NCI-H2196 treated with DMSO at 0.1 percent for 48 hours (cell line): ENCODE results near the gene NCK2.

ENCODE experiments used
- DNase-seq: peaks from one replicate; lab custom pipeline; 2025; ENCODE audit not compliant: unreplicated experiment; lab: John Stamatoyannopoulos, UW

The NCK2 gene

DNA sequence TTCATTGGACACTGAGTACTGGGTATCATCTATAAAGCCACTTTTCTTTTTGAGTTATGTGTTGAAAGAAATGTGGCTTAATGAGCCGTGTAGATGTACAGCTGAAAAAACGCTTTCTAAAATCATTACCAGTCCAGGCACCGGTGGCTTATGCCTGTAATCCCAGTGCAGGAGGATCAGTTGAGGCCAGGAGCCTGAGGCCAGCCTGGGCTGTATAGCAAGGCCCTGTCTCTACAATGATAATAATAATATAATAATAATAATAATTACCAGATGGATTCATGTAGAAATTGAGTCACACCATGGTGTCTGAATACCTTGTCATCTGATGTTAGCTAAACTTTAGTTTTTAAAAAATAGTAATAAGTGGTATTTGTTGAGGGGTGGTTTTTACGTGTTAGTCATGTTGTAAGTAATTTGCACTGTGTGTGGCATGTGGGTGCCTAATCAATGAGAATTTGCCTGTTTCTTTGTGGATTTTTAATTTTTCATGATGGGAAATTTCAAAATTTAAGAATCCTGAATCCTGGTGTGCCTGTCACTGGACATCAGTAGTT is 30.1 kb downstream of the NCK2 start:
- DNase-seq: no peak

DNA sequence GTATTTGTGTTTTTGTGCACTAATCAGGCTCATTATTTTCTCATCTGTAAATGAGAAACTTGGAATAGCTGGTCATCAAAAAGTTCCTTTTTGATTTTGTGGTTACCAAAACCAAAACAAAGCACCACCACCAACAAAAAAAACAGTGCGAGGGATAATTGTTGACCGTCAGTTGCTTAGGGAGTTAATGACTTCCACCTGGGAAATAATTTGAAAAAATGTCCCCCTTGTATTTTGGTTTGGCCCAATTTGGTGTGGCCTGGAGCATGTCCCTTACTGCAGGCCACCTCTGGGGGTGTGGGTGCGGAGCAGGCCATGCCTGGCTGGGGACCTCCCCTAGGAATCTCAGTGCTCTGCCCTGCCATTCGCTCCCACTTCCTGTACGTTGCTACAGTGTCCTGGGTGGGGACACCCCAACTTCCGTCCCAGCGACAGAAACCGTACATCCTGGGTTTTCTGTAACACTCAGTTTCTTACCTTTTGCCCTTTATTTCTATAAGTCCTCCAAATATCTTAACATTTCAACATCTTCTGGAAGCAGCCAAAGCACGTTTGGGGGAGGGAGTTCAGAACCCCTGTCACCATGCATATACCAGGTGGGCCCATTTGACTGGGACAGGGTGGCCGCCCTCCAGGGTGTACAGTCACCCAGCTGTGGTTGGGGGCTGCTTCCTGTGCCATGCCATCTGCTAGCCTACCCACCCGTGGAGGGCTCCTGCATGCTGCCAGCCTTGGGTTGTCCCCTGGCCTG is 31.3 kb downstream of the NCK2 start:
- DNase-seq: no peak

DNA sequence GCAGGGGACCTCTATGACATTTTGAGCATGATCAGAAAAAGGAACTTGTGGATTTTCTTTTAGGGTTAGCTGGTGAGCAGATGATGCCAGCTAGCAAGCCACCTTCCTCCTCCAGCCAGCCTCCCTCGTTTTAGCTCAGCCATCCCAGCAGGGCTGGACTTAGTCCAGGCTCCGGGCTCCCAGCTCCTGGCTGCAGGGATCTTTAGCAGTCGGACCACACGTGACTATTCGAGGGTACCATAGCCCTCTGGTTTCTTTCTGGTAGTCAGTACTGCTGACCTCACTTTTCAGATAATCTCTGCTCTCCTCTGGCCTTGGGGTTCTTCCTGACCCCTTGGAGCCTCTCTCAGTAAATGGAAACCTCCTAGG is 31.8 kb downstream of the NCK2 start:
- DNase-seq: no peak

DNA sequence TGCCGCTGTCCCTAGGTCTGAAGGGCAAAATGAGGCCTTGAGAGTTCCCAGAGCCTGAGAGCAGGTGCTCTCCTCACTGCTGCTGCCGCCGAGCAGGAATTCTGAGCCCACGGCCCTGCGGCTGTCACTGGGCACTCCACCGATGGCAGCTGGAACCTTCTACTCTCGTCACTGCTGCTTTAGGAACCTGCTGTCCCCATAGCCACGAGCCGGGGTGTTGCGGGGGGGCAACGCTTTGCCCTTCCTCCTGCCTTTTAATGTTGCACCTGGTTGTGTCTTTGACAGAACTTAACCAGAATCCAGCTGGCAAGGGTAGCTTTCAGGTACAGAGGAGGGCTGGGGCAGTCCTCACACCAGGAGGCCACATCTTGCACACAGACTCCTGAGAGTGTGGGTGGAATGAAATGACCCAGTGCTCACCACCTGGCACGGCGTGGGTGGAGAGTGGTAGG is 32.3 kb downstream of the NCK2 start:
- no peak for DNase-seq

DNA sequence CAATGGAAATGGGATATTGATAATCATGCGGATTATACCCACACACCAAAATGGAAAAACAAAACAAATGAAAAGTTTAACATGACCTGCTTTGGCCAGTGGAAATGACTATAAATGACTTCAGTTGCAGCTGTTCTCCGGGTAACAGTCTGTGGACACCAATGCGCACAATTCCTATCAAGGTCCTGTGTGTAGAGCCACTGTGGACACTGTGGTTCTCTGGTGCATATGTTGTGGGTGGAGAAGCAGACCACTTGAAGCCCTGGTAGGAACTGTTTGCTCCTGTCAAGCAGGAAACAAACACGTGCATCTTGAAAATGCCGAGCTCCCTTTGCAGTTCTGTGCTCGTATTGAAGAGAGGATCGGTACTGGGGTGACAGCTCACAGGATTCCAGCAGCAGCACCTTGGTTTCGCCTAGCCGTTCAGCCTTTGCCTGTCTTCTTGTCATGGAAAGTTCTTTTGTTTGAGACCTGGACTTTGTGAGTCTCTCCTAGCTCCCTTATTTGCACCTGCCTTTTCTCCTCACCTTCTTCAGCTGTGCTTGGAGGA is 32.9 kb downstream of the NCK2 start:
- no peak for DNase-seq

DNA sequence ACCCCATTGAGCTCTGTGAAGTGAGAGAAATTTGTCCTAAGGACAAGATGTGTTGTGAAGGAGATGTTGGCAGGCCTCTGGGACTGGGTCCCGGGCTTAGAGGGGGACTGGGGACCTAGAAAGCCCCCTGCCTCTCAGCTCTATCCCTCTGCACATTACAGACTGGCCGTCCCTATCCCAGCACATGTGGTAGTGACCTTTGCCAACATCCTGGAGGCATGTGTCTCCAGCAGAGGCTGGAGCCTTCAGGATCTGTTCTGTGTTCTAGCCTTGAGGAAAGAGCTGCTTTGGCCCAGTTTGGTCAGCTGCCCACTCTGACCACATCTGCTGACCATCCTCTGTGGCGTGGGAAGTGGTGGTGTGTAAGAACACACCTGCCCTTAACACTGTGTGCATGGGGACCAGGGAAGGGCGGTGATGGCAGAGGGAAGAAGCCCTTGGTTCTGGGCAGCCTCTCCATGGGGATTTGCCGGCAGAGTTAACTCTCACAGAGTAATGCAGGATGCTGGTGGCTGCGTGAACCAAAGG is 33.4 kb downstream of the NCK2 start:
- DNase-seq: no peak

DNA sequence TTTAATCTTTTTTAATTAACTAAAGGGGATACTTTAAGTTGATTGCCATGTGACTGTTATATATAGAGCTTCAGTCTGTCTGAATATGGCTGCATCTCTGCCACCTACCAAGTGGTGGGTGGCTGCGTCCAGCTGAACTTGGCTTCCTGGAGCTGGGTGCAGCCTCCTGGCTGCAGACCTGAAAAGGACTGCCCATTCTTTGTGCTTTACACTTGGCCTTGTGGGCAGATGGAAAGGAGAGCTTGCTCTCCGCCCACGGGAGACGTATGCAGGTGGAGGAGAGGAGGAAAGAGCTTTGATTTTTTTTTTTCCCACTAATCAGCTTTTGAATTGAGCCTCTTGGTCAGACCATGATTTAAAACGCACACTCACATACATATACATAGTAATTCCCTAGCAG is 34.7 kb downstream of the NCK2 start:
- no peak for DNase-seq

DNA sequence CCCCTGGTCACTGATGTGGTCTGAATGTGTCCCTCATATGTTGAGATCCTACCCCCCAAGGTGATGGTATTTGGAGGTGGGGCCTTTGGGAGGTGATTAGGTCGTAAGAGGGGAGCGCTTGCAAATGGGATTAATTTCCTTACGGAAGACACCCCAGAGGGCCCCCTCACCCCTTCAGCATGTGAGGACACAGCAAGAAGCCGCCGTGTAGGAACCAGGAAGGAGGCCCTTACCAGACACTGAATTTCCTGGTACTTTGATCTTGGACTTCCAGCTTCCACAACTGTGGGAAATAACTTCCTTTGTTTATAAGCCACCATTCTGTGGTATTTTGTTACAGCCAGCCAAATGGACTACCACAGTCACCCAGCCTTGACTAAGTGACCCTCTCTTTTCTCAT is 35.9 kb downstream of the NCK2 start:
- DNase-seq: no peak

DNA sequence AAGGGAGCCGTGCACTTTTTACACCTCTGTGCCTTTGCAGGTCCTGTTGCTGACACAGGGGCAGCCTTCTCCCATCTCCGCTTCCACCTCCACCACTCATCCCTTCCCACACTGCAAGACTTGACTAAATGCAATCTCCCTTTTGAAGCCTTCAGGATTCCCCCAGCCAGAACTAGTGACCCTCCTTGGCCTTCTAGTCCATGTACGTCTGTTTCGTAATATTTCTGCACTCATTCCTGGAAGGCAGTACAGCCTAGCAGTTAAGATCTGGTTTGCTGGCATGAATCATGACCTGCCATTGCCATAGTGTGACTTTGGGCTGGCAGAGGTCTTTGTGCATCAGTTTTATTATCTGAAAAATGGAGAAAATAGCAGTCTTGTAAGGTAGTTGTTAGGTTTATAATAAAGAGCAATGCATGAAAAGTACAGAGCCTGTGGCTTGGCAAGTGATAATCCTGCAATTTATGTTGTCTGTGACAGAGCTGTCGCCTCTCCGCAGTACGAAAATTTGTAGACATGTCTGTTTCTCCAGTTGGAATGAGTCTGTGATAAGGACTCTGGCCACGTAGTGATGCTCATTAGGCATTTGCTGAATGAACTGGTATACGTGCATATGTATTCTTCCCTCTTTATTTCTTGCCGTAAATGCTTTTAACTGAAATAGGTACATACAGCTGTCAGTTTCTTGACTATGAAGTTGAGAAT is 36.7 kb downstream of the NCK2 start:
- no peak for DNase-seq

DNA sequence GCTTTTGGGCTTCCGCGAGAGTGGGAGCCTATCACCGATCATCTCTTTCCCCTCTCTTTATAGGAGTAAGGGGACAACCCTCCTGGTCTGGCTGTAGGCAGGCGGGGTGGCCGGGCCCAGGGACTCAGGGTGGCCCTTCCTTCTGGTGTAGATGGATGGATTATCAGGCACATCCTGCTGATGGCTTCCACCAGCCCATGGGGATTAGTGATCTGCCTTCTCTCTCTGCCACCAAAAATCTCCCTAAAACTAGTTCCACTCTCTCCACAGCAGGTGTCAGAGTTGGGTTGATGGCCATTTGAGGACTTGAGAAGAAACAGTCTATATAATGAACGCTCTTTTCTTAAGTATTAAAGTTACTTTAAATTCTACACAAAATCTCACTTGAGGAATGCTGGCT is 37.4 kb downstream of the NCK2 start:
- DNase-seq: no peak

DNA sequence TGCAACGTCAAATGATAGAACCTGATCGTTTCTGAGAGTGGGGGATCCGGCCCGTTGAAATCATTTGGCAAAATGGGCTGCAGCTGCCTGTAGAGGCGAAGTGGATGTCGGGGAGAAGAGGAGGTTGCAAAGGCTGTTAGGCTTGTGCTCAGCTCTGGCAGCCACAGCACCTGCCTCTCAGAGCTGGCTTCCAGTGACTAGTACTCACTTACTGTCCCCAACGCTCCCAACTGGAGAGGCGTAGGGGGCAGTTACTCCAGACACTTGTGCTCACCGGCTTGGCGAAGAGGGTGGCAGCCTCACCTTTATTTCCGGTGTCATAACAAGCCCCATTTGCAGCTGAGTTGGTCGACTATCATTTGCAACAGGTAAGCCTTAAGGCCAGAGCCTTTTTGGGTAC is 37.9 kb downstream of the NCK2 start:
- DNase-seq: no peak

DNA sequence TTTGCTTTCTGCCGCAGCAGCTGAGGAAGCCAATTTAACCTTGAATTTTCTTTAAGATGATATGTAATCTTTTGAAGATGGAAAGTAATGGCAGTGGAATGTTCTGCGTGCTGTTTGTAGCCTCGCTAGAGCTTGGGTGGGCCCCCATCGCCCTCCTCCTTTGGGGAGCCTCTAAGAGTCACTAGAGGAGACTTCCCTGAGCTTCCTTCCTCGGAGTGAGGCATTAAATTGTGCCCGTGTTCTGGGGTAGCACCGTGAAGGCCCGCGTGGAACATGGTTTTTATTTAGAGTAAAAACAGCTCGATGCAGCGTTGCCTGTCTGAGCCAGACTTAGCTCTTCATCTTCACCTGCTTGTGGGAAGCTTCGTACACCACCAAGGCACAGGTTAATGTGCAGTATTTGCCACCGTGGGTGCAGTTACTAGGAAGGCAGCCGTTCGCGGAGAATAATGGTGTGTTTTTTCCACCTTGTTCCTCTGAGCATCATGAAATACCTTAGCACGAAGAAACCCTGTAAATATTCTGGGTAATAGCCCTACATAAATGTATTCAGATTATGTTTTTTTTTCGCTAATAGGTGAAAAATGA is 38.5 kb downstream of the NCK2 start:
- DNase-seq: no peak

DNA sequence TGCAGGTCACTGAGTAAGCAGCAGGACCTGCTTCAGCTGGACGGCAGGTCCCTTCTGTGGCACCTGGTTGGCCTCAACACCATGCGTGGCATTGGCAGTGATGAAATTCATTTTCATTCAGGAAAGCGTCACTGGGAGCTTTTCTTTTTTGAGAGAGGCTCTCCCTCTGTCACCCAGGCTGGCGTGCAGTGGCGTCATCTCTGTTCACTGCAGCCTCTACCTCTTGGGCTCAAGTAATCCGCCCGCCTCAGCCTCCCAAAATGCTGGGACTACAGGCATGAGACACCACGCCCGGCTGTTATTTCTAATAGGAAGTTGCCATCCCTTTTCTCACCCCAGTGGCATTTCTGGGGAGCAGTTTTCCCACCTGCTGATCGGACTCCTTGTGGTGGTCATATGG is 39.3 kb downstream of the NCK2 start:
- no peak for DNase-seq

DNA sequence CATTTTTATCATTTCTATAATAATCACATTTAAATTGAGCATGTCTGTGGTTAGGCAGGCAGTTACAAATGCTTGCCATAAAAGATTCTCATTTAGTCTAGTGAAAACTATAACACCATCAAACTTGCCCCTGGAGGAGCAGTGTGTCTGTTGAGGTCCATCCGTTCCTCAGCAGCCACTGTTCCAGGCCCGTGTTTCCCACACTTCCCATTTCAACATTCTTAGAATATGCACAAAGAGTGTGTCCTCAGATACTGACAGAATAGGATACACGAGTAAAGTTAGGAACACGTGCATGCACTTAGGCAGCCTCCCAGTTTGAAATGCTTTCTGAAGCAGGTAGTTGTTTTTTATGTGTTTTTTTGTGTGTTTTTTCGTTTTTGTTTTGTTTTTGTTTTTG is 39.9 kb downstream of the NCK2 start:
- DNase-seq: no peak

DNA sequence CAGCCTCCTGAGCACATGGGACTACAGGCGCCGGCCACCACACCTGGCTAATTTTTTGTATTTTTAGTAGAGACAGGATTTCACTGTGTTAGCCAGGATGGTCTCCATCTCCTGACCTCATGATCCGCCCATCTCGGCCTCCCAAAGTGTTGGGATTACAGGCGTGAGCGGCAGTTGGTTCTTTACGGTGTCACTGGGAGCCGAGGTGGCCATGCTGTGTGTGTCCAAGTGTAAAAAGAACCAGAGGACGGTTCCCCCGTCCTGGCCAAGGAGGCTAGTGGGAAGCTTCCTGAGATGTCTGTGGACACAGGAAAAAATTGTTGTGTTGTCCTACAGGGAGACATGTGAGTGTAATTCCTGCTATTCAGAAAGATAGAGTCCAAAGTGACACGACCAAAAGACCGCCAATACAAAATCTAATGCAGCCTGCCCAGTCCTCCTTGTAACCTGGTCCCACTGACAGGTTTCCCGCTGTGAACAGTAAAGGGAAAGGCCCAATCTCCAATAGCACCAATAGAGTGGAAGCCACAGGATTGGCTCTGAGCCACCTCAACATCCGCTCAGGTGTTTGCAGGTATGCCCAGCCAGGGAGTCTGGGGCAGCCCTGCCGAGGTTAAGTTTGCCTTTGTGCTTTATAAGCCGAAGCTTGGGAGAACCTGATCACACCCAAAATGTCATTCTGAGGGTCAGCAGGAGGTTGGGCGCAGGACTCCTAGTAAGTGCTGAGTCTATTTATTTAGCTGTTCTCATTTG is 40.6 kb downstream of the NCK2 start:
- DNase-seq: no peak

DNA sequence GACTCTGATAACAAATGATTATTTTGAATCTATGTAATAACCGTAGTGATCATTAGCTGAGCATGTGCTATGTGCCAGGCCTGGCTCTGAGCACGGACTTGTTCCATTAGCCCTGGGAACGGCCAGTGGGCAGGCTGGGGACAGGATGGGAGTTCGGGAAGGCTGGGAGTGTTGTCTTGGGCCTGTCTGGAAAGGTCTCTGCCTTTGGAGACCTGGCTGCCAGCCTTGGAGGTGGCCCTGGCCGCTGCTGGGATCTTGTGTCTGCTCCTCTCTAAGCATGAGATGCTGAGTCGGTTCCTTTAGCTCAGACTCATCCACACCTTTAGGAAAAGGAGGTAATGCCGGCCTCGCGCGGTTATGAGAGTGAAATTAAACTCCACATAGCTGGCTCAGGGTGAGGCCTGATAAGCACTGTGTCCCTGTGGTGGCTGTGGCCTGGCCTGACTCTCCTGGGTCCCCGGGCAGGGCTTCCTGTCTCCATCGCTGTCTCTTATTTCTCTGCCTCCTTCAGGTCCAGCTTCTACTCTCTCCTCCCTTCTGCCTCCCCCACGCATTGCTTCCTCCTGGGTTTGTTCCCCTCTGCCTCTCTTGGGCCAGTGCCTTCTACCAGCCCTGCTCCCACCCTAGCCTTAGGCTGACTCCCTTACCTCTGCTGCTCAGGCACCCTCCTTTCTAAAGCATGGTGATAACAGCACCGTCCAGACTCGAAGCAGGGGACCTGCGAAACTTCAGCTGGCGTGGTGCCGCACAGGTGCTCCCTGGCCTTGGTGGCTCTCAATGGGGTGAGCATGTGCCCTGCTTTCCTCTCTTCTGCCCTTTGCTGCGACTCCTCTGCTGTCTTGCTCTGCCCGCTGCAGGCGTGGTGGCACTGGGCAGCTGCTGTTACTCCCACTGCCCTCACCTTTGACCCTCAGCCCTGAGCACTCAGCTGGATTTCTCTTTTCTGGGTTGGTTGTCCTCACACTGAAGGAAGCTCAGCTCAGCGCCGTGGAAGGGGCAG is 41.8 kb downstream of the NCK2 start:
- DNase-seq: no peak

DNA sequence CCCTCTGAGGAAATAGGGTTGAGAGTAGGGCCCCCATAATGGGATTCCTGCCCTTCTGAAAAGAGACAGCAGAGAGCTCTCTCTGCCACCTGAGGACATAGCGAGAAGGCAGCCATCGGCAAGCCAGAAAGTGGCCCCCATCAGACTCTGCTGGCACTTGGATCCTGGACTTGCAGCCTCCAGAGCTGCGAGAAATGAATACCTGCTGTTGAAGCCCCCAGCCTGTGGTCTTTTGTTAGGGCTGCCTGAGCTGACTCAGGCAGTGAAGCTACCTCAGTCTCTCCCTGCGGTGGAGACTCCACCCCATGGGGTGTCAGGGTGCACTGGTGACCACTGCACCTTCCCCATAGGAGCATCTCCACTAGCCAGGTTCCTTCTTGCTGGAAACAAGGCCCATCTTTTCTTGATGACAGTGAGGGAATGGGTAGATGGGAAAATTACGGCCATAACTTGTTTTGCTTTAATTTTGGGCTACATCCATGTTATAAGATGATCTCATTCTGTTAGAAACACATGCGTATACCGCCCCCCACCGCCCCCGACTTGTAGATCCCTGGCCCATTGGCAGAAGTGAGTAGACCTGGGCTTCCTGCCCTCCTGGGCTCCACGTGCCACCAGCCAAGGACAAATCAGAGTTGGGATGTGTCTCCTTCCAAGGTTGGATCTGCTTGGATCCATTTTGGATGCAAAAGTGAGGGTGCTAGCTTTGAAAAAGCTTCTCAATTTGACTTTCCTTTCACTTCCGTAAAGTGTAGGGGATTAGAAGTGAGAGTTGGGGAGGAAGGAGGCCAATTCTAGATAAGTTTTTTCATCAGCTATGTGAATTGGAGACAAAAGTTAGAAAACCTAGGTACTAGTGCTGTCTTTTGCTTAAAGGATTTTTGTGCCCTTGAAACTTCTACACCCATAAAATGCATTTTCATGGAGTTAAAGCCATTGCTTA is 42.9 kb downstream of the NCK2 start:
- DNase-seq: no peak

DNA sequence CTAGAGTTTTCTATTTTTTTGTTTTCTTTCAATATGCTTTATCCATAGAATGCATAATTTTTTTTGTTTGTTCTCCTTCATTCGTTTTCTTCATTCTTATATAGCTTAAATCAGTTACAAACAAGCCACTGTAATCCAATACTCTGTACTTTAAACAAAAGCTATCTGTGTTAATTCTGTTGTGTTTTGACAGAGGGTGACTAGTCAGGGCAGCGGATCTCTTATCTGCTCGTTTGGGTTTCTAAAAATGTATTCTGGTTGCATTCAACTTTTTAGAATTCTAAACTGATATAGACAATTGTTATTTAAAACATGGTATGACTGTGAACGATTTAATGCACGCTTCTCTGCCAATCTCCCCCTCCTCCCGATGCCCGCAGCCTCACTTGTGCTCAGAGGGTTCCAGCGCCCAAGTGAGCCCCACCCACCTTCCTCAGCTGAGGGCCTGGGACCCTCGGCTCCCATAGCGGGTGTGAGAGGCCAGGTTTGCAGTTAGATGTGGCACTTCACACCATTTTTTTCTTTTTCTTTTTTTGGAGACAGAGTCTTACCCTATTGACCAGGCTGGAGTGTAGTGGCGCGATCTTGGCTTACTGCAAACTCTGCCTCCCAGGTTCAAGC is 44.1 kb downstream of the NCK2 start:
- no peak for DNase-seq
